NCI-H2196 (cell line): ENCODE results near the gene TSPAN14.

Source experiments
- DNase-seq: peaks from one replicate; lab custom pipeline; 2025; ENCODE audit not compliant: unreplicated experiment; lab: John Stamatoyannopoulos, UW

TSPAN14 gene

GRCh38 chr10:80454513-80455460 is 677 bp downstream of the TSPAN14 start:
- no peak for DNase-seq

DNA sequence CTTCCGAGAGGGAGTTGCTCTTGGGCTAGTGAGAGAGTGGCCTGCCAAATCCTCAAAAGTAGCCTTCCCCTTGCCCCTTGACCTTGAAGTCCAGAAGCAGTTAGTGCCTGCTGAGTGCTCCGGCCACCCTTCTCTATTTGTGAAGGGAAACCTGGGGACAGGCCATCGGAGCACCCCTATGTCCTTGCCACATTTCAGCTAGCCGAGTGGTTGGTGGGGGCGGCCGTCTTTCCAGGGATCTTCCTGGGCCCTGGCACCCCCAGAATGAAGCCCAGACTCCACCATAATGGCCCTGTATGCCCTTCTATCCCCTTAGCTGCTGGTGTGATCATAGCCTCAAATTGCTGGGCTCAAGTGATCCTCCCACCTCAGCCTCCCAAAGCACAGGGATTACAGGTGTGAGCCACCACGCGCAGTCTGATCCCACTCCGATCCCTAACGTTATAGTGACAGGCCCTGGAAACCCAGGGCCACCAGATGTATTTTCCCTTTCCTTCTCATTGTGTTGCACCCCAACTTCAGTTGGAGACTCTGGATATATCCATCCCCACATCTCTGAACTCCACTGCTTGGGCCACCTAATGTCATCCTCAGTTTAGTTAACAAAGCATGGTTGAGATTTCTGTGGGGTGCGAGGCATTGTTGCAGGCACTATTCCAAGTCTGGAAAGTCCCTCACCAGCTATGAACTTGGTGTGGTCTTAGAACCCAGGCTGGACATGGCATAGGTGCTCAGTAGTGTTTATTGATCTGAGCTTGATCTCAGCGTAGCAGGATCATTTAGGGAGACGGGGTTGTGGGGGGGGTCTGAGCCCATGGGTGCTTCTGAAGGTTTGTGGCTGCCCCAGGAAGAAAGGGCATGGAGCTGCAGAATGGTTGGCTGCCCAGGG is 1.6 kb downstream of the TSPAN14 start:
- no peak for DNase-seq

DNA sequence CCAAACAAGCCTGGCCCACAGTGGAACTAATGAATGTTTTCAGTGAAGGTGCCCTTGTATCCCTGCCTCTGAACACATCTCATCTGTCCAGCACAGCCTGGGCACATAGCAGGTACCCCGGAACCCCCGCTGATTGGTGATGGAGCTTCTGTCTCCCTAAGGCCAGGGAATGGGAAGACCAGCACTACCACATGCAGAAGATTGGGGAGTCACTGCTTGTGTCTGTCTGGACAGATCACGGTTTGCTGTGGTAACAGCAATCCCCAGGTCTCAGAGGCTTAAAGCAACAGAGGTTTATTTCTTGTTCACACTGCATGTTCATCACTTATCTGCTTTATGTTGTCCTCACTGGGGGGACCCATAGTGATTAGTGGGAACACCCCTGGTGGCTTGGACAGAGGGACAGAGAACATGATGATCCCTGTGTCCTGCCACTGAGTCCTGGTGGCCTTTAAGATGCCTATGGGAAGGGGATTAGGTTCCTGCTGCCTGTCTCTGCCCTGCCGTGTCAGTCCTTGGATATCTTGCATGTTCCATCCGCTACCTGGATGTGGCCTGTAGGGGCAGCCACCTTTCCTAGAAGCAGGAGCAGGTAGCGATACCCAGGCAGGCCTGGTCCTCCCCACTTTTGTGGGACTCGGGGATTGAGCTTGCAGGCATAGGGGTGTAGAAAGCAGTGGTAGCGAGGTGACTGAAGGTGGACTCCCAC is 3.6 kb downstream of the TSPAN14 start:
- DNase-seq = no peak

GRCh38 chr10:80458263-80458625 is 4.1 kb downstream of the TSPAN14 start:
- no peak for DNase-seq

DNA sequence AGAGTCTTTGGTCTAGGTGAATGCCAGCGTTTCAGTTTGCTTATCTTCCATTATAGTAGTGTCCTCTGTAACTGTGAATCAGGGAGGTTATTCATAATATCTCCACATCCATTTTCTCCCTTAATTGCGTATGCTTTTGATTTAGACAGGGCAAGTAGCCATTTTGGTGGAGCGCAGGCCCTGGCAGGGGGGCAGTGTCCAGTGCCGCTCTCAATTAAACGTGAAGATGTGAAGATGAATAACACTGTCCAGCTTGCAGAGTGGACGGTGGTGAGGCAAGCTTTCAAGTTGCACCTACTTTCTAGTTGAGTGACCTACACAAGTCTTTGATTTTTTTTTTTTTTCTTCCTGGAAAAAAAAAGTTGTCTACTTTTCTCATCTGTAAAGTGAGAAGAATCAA is 4.5 kb downstream of the TSPAN14 start:
- DNase-seq = no peak

DNA sequence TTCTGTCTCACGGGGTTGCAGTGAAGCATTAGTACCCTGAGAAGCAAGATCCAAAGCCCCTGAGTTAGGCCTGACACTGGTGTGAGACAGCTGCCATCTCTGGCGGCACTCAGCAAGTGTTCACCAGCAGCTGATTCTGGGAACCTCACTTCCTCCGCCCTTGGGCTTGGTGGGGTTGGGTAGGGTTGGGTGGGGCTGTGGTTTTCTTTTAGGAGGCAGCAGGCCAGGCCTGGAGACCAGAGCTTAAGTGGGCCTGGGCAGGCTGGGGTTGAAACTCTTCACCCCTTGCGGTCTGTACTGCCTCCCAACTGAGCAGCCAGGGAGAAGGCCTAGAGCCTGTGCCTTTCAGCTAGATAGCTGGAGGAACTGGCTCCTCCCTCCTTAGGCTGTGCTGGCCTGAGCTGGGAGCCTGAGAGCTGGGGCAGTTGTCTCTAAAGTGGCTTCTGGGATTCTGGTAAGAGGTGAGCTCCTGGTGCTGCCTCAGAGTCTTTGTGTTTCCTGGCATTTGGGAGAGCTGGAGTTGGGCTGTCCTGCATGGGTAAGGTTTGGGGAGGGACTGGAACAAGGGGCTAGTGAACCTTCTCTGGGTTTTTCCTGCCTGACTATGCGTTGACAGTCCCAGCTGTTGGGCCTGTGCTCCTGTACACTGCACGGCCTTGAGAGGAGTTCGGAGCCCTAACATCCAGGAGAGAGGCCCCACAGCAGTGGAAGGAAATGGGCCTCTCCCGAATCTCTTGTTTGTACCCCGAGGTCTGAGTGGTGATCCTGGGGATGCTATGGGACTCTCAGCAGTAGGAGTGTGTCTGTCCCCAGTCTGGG is 5.1 kb downstream of the TSPAN14 start:
- peak; percentile 24 for DNase-seq

DNA sequence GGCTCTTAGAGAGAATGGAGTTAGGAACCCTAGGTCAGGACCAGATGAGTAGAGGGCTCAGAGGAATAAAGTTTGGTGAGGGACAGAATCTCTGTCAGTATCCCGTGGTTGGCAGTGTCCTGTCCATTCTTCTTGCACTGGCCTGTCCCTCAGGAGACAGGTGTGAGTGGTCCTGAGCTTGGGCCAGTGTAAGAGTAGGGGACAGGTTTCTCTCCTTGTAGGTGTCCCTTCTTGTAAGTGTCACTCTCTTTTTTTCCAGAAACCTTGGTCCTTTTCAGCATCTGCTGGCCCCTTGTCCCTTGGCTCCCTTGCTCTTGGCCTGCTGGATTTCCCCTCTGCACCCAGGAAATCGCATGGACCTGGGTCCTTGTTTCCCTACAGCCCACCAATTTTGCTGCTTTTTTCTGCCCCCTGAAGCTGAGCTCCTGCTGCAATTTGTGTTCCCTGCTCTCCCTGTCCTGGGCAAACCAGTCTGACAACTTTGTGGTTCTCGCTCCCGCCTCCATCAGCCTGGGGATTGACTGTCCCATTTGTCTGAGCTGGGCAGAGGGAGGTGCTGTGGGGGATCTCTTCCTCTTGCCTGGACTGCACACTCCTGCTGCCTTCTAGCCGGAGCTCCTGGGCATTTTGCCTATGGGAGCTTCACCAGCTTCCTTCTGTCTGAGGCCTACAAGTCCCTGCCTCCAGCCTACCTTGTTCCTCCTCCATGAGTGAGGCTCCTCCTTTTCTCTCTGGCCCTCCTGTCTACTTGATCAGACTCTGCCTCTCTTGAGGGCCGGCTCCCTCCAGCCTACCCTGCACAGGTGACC is 6.5 kb downstream of the TSPAN14 start:
- DNase-seq = peak; percentile 72

GRCh38 chr10:80461208-80462183 is 7.4 kb downstream of the TSPAN14 start:
- no peak for DNase-seq

DNA sequence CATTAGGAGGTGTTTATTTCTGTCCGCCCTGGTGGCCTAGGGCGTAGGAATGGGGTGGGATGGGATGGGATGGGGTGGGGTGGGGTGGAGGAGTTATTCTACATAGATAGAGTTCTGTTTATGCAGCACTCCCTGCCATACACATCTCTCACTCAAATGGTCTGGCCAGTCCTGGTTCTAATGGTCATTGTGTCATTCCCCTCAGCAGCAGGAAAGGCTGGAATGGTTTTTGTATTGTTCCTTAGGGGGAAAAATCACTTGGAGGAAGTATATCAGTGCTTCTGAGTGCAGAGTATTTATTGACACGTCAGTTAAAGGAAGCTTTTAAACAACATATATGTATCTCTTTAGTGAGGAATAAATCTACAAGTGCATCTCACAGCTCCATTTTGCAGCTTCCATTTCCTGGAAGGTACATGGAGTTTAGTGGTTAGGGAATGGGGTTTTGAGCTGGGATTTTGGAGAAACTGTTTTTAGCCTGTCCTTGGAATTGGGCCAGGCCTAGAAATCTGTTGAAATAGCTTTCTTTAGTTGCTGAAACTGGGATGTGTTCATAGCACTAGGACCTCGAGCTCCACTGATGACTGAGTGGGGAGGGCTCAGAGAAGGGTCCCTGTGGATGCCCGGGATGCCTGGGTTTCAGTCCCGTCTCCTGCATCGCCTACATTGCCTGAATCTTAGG is 8.3 kb downstream of the TSPAN14 start:
- no peak for DNase-seq

GRCh38 chr10:80462981-80463741 is 9.1 kb downstream of the TSPAN14 start:
- no peak for DNase-seq

DNA sequence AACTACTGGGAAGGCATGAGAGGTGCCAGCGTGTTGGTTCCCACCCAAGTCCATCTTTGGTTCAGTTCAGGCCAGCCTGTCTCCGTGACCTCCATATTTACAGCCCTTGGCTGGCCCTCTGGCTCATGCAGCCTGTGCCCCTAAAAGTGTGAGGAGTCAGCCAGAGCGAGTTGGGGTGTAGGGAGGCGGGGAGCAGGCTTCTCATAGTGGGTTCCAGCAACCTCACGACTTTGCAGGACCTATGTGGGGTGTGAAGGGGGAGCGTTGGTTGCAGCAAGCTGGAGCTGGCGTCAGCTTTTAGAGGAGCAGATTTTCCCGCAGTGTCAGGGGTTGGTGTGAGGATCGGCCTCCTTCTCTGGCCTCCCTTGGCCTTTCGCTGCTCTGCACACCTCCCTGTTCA is 9.8 kb downstream of the TSPAN14 start:
- DNase-seq = no peak

GRCh38 chr10:80464557-80465450 is 10.7 kb downstream of the TSPAN14 start:
- DNase-seq = peak; percentile 23

DNA sequence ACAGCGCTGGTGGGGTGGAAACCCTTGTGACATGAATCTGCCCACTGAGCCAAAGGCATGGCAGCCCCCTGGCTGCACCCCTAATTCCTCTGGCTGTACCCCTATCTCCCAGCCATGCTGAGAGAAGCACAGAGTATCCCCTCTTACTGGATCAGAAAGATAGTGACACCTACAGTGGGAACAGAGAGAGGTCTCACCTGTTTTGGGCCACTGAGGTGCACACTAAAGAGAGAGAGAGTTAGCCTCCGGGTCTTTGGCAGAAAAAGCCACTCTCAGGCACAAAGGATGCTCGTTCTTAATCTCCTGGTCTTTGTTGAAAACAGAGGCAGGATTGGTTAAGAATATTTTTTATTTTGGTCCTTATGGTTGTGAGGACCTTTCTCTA is 11.3 kb downstream of the TSPAN14 start:
- DNase-seq = no peak

GRCh38 chr10:80465839-80466590 is 11.9 kb downstream of the TSPAN14 start:
- DNase-seq = no peak

DNA sequence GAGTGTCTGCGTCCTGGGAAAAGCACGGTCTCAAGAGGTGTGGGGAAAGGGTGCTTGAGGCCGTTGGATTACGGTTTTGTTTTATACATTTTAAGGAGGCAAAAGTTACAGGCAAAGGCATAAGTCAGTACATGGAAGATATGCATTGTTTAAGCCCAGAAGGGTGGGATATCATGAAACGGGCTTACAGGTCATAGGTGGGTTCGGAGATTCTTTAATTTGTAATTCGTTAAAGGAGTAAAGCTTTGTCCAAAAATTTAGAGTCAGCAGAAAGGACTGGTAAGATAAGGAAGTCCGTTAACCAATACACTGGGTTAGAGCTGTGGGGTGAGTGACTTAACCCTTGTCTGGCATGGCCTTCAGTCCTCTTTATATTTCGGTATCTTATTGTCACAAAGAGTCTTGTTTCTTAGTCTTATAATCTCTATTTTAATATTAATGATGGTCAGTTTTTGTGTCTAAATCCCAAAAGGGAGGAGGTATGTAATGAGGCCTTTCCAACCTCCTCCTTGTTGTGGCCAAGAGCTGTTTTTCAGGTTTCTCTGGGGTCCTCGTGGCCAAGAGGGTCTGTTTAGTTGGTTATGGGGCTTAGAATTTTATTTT is 12.7 kb downstream of the TSPAN14 start:
- no peak for DNase-seq
